ENCODE data around the gene ERMP1.

Gene ERMP1

DNA sequence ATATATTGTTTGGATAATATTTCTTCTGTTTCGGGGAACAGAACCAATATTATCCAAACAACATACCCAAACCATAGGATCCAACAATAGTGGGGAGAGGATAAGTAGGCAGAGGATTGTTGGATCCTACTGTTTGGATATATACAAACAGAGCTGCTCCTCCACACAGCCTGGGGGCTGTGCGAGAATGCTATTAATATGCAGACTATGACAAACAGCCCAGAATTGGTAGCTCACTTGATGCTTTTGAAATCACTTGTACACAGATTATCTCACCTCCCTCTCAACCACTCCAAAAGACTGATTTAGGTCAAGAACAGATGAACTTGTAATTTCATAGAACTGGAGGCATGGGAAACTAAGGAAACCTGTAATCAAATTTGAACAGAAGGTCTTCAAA lies 33.4 kb upstream of the ERMP1 start:
- no peak for TF ChIP-seq CTCF (IDR thresholded peaks at IDR 0.05; ENCODE audit: low read depth, low read length)

DNA sequence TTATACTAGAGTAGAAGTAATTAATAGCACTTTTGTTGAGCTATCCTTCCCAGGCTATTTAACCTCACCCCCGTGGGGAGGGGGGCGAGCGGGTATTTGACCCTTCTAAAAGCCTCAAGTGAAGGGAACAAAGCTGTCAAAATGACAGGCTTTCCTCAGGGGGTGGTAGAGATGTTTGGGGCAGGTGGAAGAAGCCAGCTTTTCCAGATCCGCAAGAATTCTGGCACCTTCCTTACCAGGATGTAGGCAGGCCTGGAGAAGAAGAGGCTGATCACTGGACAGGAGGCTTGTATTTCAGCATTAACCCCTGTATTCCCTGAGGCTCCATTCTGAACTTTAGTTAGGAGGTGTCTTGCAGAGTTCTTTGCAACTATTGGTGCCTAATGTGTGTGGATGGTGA lies 31.5 kb upstream of the ERMP1 start:
- no peak for TF ChIP-seq CTCF (IDR thresholded peaks at IDR 0.05; ENCODE audit: low read depth, low read length)
- DNase-seq (ENCODE audit: extremely low read depth, low read depth) = no peak

More for the DNA sequence above, 33.4 kb upstream of the ERMP1 start:
- no peak for DNase-seq (ENCODE audit: extremely low read depth, low read depth)

- TF ChIP-seq CTCF (IDR thresholded peaks at IDR 0.05; ENCODE audit: low read depth, low read length) = no peak
Measured at GRCh38 chr9:5863092-5863746, 30.3 kb upstream of the ERMP1 start.

GRCh38 chr9:5858833-5859232 lies 25.9 kb upstream of the ERMP1 start:
- TF ChIP-seq CTCF (IDR thresholded peaks at IDR 0.05; ENCODE audit: low read depth, low read length) = no peak
- no peak for DNase-seq (ENCODE audit: extremely low read depth, low read depth)

More at GRCh38 chr9:5863092-5863746, 30.3 kb upstream of the ERMP1 start:
- DNase-seq (ENCODE audit: extremely low read depth, low read depth) = no peak

- no peak for TF ChIP-seq CTCF (IDR thresholded peaks at IDR 0.05; ENCODE audit: low read depth, low read length)
- DNase-seq (ENCODE audit: extremely low read depth, low read depth) = no peak
Measured at GRCh38 chr9:5857928-5858327, 25.0 kb upstream of the ERMP1 start.

DNA sequence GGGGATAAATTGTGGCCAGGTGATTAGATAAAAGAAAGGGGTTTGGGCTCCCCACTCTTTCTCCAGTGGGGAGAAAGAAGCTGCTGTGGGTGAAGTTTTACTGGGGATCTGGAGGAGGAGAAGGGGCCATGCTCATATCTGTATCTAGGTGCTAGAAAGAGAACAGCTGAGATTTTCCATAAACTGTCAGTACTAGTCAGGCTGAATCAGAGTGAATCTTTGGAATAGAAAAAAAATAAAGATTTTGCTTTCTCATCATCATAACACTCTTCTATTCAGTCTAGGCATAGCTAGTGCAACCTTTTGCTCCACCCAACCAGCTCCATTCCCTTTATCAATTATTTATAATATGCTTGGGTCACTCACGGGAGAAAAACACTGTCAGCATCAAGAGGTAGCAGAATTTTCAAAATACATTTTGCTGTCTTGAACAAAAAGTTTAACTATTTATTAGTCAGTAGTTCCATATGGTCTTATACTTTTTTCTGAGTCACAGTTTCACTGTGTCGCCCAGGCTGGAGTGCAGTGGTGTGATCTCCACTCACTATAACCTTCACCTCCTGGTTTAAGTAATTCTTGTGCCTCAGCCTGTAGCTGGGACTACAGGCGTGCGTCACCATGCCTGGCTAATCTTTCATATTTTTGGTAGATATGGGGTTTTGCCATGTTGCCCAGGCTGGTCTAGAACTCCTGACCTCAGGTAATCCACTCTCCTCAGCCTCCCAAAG lies 21.3 kb upstream of the ERMP1 start:
- DNase-seq (ENCODE audit: extremely low read depth, low read depth) = no peak
- TF ChIP-seq CTCF (IDR thresholded peaks at IDR 0.05; ENCODE audit: low read depth, low read length) = no peak

DNA sequence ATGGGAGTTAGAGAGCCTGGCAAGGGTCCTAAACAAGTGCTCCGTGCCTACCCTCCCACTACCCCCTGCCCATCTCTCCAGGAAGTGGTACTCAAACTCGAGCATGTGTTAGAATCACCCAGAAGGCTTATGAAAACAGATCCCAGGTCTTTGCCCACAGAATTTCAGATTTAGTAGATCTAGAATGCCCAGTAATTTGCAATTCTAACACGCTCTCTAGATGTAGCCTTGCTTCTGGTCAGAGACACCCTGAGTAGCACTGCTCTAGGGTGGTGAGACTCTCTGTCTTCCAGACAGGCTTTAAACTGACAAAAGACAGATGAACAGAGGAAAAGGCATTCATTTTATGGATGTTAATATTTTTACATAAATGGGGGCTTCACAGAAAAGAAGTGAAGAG lies 20.7 kb upstream of the ERMP1 start:
- no peak for DNase-seq (ENCODE audit: extremely low read depth, low read depth)
- no peak for TF ChIP-seq CTCF (IDR thresholded peaks at IDR 0.05; ENCODE audit: low read depth, low read length)

Measured in AG09319 (cell line).